Choroid plexus epithelial cell (primary cell): ENCODE measurements around the gene ZNF614.
"Not testable (repeated sequence)": the region's sequence is repeated elsewhere in the genome, so short reads cannot be mapped to it uniquely, and the experiment has no call there.

ENCODE experiments used
- DNase-seq: peaks from one replicate; pipeline ENCODE4 v3.0.0-alpha.2; 2010; ENCODE audit warnings: low read depth
- H3K4me3 ChIP-seq: 2 replicates; pipeline ENCODE4 v1.5.1; 2011; ENCODE audit warnings: low read depth, mild to moderate bottlenecking, control low read depth, low read length, moderate library complexity
- TF ChIP-seq, protein P1 (sequence below): conservative IDR thresholded peaks from 2 replicates; pipeline ENCODE4 v1.5.1; 2011; ENCODE audit warnings: low read depth, mild to moderate bottlenecking, control low read depth, inconsistent platforms, low read length, moderate library complexity

Gene ZNF614

DNA sequence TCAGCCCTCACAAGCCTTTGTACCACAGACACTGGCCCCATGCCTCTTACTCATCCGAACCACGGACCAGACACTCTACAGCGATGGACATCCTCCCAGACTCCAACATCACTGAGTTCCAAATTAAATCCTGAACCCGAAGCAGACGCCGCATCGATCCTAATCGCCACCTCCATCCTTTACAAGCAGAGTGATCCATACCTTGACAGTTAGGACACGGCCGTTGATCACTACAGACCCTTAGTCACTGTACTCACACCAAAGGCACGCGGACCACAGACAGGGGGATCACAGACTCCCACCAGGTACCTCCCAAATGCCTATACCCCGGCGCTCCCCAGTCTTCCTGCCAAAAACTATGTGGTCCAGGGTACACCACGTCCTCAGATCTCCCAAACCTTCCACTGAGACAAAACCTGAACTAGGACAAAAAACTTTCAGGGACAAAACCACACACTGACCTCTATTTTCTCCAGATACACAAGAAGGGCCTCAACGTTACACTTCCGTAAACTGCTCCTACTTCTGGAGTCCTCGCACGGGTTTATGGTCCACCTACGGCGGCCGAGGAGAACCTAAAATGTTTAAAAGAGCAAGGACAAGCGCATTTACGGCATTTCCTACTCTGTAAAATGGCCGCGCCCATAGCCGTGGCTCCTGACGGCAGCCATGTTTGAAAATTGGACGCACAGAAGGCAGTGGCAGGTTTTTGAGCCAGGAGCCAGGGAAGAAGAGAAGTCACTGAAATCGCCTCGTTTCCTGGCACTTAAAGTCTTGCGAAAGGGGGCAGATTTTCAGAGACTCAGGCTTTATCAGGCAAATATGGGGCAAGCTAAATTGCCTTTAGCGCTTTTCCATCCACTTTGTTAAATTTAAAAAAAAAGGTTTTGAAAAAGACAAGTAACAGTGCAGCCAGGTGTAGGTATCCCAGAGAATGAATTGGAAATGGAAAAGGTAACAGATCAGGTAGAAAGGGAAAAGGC is 41.6 kb downstream of the ZNF614 start, which contains the start of gene ZNF350:
Gene ZNF350, minus strand, starts transcription at position 532 of the 983 bp plus-strand sequence. CDS start 12,480 bp downstream, outside the sequence.
- peak within 1 kb of the TSS; percentile 96 for H3K4me3 ChIP-seq
- peak; percentile 98 for DNase-seq
- TF ChIP-seq, protein P1, sequence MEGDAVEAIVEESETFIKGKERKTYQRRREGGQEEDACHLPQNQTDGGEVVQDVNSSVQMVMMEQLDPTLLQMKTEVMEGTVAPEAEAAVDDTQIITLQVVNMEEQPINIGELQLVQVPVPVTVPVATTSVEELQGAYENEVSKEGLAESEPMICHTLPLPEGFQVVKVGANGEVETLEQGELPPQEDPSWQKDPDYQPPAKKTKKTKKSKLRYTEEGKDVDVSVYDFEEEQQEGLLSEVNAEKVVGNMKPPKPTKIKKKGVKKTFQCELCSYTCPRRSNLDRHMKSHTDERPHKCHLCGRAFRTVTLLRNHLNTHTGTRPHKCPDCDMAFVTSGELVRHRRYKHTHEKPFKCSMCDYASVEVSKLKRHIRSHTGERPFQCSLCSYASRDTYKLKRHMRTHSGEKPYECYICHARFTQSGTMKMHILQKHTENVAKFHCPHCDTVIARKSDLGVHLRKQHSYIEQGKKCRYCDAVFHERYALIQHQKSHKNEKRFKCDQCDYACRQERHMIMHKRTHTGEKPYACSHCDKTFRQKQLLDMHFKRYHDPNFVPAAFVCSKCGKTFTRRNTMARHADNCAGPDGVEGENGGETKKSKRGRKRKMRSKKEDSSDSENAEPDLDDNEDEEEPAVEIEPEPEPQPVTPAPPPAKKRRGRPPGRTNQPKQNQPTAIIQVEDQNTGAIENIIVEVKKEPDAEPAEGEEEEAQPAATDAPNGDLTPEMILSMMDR, result no peak

DNA sequence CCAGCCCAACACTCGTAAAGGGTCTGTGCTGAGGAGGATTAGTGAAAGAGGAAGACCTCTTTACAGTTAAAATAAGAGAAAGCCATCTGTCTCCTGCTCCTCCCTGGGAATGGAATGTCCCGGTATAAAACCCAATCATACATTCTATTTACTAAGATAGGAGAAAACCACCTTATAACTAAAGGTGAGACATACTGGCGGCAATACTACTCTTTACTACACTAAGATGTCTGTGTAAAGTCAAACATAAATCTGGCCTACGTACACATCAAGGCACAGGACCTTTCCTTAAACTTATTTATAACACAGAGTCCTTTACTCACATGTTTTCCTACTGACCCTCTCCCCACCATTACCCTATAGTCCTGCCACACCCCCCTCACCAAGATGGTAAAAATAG is 44.8 kb downstream of the ZNF614 start:
- no peak for DNase-seq
- TF ChIP-seq, protein P1, result no peak
- no peak overlapping the region for H3K4me3 ChIP-seq

DNA sequence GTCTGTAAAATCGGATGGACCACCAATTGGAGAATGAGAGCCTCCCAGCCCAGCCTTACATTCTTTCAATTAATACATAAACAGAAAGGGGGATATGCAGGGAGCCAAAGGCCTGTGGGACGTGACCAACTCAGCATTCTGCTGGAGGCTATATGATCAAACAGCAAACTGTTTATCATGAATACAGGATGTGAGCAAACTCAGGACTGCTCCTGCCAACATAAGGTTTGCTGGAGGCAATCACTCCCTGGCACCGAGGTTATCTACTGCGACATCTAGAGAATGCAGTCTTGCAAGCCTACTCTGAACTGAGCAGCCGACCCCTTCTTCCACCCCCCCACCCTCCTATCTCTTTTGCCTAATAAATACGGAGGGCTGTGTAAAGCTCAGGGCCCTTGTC is 47.3 kb downstream of the ZNF614 start:
- not testable (repeated sequence) for H3K4me3 ChIP-seq

DNA sequence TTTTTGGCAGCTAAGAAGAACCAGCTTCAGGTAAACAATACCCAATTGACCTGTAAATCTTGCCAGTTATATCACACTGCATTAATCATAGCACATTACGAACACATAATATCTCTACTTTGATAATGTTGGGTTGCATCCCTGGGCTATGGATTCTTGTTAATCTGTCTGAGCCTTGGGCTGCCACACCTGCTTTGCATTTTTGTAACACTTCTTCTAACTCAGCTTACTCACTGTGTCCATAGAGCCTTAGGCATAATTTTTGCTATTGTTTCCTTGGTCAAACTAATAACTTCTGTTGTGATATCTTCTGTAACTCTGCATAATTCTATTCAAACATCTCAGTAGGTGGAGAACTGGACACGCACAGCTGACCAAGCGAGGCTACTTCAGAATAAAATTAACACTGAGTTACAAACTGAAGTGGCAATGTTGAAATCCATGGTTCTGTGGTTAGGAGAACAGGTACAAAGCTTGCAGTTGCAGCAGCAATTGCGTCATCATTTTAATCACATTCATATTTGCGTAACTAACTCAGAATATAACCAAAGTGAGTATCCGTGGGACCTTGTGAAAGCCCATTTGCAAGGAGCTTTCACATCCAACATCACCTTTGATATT is 48.0 kb downstream of the ZNF614 start:
- TF ChIP-seq, protein P1, result no peak
- no peak overlapping the region for H3K4me3 ChIP-seq
- DNase-seq, result peak; percentile 48

More for the DNA sequence above, 47.3 kb downstream of the ZNF614 start:
- not testable (repeated sequence) for DNase-seq

DNA sequence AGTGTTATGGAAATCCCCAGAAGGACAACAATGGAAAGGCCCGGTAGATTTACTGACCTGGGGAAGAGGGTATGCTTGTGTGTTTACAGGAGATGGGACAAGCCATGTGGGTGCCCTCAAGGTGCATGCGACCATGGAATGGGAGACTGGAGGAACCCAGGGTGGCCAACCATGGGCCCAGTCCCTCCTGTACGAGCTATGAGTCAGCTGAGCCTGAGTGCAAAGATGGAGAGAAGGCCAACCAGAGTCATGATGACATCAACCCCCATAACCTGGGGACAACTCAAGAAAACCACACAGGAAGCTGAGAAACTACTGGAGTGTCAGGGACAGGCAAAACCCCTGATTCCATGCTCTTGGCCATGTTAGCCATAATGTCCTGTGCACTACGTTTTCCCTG is 49.3 kb downstream of the ZNF614 start:
- no peak for DNase-seq
- TF ChIP-seq, protein P1, result no peak
- no peak overlapping the region for H3K4me3 ChIP-seq

DNA sequence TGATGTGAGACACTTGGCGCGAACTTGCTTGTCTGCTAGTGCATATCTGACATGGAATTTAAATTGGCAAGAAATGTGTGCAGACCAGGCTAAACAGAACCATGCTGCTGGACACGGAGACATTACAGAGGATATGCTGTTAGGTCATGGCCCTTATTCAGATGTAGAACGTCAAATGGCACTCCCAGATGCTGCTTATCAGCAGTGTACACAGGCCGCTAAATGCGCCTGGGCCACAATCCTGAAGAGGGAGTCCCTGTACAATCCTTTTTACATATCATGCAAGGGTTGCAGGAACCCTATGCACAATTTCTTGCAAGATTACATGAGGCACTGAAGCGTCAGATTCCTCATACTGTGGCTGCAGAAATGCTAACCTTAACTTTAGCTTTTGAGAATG is 50.8 kb downstream of the ZNF614 start:
- H3K4me3 ChIP-seq, result no peak overlapping the region

DNA sequence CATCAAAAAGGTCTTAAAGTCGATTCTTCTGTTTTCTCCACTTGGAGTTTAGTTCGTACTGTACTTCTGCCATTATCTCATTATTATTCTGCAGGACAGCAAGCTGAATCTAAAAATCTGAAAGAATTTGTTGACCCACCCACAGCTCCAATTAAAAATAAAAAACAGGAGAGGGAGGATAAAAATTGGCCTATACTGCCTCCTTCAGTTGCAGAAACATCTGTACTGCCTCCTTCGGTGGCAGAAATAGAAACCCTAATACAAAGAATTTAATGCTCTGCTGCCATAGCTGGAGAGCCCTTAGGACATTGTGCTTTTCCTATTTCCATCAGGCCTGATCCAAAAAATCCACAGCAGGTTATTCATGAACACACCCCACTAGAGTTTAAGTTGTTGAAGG is 51.3 kb downstream of the ZNF614 start:
- TF ChIP-seq, protein P1, result no peak
- no peak overlapping the region for H3K4me3 ChIP-seq
- DNase-seq, result no peak

More for the DNA sequence above, 50.8 kb downstream of the ZNF614 start:
- no peak for DNase-seq
- TF ChIP-seq, protein P1, result no peak

DNA sequence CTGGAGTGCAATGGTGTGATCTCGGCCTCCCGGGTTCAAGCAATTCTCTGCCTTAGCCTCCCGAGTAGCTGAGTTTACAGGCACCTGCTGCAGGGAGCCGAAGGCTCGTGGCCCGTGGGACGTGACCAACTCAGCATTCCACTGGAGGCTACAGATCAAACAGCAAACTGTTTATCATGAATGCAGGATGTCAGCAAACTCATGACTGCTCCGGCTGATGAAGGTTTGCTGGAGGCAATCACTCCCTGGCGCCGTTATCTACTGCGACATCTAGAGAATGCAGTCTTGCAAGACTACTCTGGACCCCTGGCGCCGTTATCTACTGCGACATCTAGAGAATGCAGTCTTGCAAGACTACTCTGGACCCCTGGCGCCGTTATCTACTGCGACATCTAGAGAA is 52.4 kb downstream of the ZNF614 start:
- H3K4me3 ChIP-seq, result not testable (repeated sequence)

More for the DNA sequence above, 52.4 kb downstream of the ZNF614 start:
- DNase-seq, result not testable (repeated sequence)
